Liver (tissue), 9 donors: Measurements from ENCODE around the gene RPS23. TPM values are rescaled to one million over a fixed set of nuclear protein-coding genes. Genes with fewer than 3 reads are reported as not detected.

ENCODE experiments used
- DNase-seq: peaks from one replicate; pipeline ENCODE4 v3.0.0-alpha.2; 2017; ENCODE audit warnings: low spot score
- H3K27ac ChIP-seq, 2 donors: one replicate each; pipeline ENCODE4 v1.7.0; 2013; ENCODE audit warnings: inconsistent platforms in 2 of 2, low read length in 2 of 2, control low read depth in 1 of 2, low read depth in 1 of 2, mild to moderate bottlenecking in 1 of 2
- H3K27me3 ChIP-seq, 4 donors: one replicate each; pipeline versions ENCODE4 v1.6.1 to v1.7.0; 2013; ENCODE audit warnings: low read length in 3 of 4, inconsistent platforms in 1 of 4, mild to moderate bottlenecking in 1 of 4, moderate library complexity in 1 of 4; ENCODE audit not compliant: control insufficient read depth in 4 of 4, insufficient read depth in 4 of 4
- H3K36me3 ChIP-seq, 4 donors: one replicate each; pipeline versions ENCODE4 v1.6.1 to v1.7.0; 2013; ENCODE audit warnings: low read length in 3 of 4, mild to moderate bottlenecking in 3 of 4, low read depth in 1 of 4, moderate library complexity in 1 of 4; ENCODE audit not compliant: control insufficient read depth in 4 of 4, insufficient read depth in 3 of 4
- H3K4me1 ChIP-seq, 4 donors: one replicate each; pipeline versions ENCODE4 v1.6.1 to v1.7.0; 2013; ENCODE audit warnings: low read length in 3 of 4, mild to moderate bottlenecking in 3 of 4, moderate library complexity in 1 of 4; ENCODE audit not compliant: control insufficient read depth in 4 of 4, insufficient read depth in 4 of 4
- H3K4me3 ChIP-seq, 3 donors: one replicate each; pipeline versions ENCODE4 v1.6.1 to v1.7.0; 2013; ENCODE audit warnings: low read length in 3 of 3, control low read depth in 1 of 3, low read depth in 1 of 3, mild to moderate bottlenecking in 1 of 3
- H3K9ac ChIP-seq, 2 donors: one replicate each; pipeline ENCODE4 v1.7.0; 2013; ENCODE audit warnings: low read length in 2 of 2, mild to moderate bottlenecking in 2 of 2, moderate library complexity in 2 of 2, control low read depth in 1 of 2, low read depth in 1 of 2
- H3K9me3 ChIP-seq, 4 donors: one replicate each; pipeline versions ENCODE4 v1.6.1 to v1.7.0; 2013; ENCODE audit warnings: low read length in 3 of 4; ENCODE audit not compliant: control insufficient read depth in 4 of 4
- FOXA1 ChIP-seq: IDR thresholded peaks from 2 replicates; pipeline ENCODE4 v1.6.1; 2016; ENCODE audit warnings: antibody characterized with exemption
- FOXA2 ChIP-seq: IDR thresholded peaks from 2 replicates; pipeline ENCODE4 v1.6.1; 2016; ENCODE audit warnings: antibody characterized with exemption
- GABPA ChIP-seq, 2 donors: IDR thresholded peaks in 1 of 2; conservative IDR thresholded peaks in 1 of 2; 2 replicates each; pipeline ENCODE4 v1.6.1; 2016; ENCODE audit warnings: antibody characterized with exemption in 2 of 2, mild to moderate bottlenecking in 1 of 2, moderate library complexity in 1 of 2
- HNF4A ChIP-seq, 2 donors: conservative IDR thresholded peaks; 2 replicates each; pipeline ENCODE4 v1.6.1; 2016; ENCODE audit warnings: antibody characterized with exemption in 2 of 2, mild to moderate bottlenecking in 2 of 2
- HNF4G ChIP-seq: IDR thresholded peaks from 2 replicates; pipeline ENCODE4 v1.6.1; 2016; ENCODE audit warnings: antibody characterized with exemption
- JUND ChIP-seq, 2 donors: IDR thresholded peaks; 2 replicates each; pipeline ENCODE4 v1.6.1; 2016; ENCODE audit warnings: antibody characterized with exemption in 2 of 2
- NR2F2 ChIP-seq: IDR thresholded peaks from 2 replicates; pipeline ENCODE4 v1.6.1; 2016; ENCODE audit warnings: antibody characterized with exemption
- SP1 ChIP-seq: IDR thresholded peaks from 2 replicates; pipeline ENCODE4 v1.6.1; 2018; ENCODE audit warnings: antibody characterized with exemption, mild to moderate bottlenecking
- YY1 ChIP-seq: IDR thresholded peaks from 2 replicates; pipeline ENCODE4 v1.6.1; 2016; ENCODE audit warnings: antibody characterized with exemption, mild to moderate bottlenecking
- WGBS: extraction: QIAGEN DNeasy Blood & Tissue Kit; methylation state at CpG from one replicate; pipeline ENCODE4 v1.1.7; 2013; 5-methylcytosine and 5-hydroxymethylcytosine counted together
- polyA plus RNA-seq, 2 donors: library from polyadenylated mRNA; stranded (reverse) in 1 of 2; unstranded in 1 of 2; fragments of 200-250 nt in 1 of 2; fragments of >200 nt in 1 of 2; fragmentation: Nextera tagmentation in 1 of 2; extraction: Ambion mirVana in 1 of 2; gene quantifications; one replicate each; pipeline versions ENCODE4 v1.2.1 to v1.2.3, GENCODE V29; 2013 to 2015
- total RNA-seq, 2 donors: library from RNA; depleted of rRNA; stranded (reverse); fragments of >200 nt; gene quantifications; one replicate each; pipeline ENCODE4 v1.2.3, GENCODE V29; 2014
- TF ChIP-seq, protein P1 (sequence below): IDR thresholded peaks from 2 replicates; pipeline ENCODE4 v1.6.1; 2016; ENCODE audit warnings: antibody characterized with exemption
- TF ChIP-seq, protein P2 (sequence below): fragments of 150-350 bp; IDR thresholded peaks from 2 replicates; pipeline ENCODE4 v1.5.1; 2017; ENCODE audit warnings: improper control_type of control experiment, low read depth, low read length; ENCODE audit not compliant: missing input control
- TF ChIP-seq, protein P3 (sequence below): IDR thresholded peaks from 2 replicates; pipeline ENCODE4 v1.6.1; 2016; ENCODE audit warnings: antibody characterized with exemption
- TF ChIP-seq, protein P4 (sequence below): IDR thresholded peaks from 2 replicates; pipeline ENCODE4 v1.6.1; 2016; ENCODE audit warnings: antibody characterized with exemption, mild to moderate bottlenecking
- donor health status: healthy.
- donor health status: healthy.
- donor health status: healthy.
- donor health status: healthy.
- donor health status: healthy.

RPS23 gene
- total and polyA plus RNA-seq, 4 donors = 447 to 1,610 (median 618) TPM

DNA sequence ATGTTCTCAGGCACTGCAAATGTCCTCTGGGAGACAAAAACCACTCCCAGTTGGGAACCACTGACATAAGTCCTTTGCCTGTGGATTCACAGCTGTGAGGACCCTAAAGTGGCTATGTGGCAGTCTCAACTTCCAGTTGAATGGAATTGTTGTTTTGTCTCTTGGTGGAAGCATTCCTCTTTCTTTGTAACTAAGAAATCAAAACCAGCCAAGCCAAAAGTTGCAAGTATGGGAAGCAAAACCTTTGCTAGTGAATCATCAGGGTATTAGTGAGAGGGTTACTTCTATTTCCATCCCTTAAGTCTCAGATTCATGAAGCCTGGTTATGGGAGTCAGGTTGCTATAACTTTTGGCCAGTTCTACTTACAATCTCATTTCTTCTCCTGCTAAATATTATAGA lies 49.8 kb upstream of the RPS23 start:
- no peaks in the 10 kb centered on the region for H3K36me3 ChIP-seq
- no peak overlapping the region for H3K9ac ChIP-seq
- H3K4me3 ChIP-seq = no peak overlapping the region
- DNase-seq = no peak
- no peak overlapping the region for H3K27ac ChIP-seq
- H3K4me1 ChIP-seq = no peaks in the 10 kb centered on the region
- no peaks in the 10 kb centered on the region for H3K27me3 ChIP-seq
- TF ChIP-seq, protein P1, sequence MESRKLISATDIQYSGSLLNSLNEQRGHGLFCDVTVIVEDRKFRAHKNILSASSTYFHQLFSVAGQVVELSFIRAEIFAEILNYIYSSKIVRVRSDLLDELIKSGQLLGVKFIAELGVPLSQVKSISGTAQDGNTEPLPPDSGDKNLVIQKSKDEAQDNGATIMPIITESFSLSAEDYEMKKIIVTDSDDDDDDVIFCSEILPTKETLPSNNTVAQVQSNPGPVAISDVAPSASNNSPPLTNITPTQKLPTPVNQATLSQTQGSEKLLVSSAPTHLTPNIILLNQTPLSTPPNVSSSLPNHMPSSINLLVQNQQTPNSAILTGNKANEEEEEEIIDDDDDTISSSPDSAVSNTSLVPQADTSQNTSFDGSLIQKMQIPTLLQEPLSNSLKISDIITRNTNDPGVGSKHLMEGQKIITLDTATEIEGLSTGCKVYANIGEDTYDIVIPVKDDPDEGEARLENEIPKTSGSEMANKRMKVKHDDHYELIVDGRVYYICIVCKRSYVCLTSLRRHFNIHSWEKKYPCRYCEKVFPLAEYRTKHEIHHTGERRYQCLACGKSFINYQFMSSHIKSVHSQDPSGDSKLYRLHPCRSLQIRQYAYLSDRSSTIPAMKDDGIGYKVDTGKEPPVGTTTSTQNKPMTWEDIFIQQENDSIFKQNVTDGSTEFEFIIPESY = no peak
- TF ChIP-seq HNF4A (conservative IDR thresholded peaks at IDR 0.05) = no peak
- TF ChIP-seq NR2F2 = no peak
- TF ChIP-seq, protein P2, sequence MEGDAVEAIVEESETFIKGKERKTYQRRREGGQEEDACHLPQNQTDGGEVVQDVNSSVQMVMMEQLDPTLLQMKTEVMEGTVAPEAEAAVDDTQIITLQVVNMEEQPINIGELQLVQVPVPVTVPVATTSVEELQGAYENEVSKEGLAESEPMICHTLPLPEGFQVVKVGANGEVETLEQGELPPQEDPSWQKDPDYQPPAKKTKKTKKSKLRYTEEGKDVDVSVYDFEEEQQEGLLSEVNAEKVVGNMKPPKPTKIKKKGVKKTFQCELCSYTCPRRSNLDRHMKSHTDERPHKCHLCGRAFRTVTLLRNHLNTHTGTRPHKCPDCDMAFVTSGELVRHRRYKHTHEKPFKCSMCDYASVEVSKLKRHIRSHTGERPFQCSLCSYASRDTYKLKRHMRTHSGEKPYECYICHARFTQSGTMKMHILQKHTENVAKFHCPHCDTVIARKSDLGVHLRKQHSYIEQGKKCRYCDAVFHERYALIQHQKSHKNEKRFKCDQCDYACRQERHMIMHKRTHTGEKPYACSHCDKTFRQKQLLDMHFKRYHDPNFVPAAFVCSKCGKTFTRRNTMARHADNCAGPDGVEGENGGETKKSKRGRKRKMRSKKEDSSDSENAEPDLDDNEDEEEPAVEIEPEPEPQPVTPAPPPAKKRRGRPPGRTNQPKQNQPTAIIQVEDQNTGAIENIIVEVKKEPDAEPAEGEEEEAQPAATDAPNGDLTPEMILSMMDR = no peak
- TF ChIP-seq FOXA1 = no peak
- TF ChIP-seq JUND (IDR thresholded peaks at IDR 0.05) = no peak
- TF ChIP-seq SP1 = no peak
- TF ChIP-seq, protein P3, sequence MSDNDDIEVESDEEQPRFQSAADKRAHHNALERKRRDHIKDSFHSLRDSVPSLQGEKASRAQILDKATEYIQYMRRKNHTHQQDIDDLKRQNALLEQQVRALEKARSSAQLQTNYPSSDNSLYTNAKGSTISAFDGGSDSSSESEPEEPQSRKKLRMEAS = no peak
- no peak for TF ChIP-seq GABPA (IDR thresholded peaks at IDR 0.05 in 1 of 2, conservative IDR thresholded peaks at IDR 0.05 in 1 of 2)
- TF ChIP-seq, protein P4, sequence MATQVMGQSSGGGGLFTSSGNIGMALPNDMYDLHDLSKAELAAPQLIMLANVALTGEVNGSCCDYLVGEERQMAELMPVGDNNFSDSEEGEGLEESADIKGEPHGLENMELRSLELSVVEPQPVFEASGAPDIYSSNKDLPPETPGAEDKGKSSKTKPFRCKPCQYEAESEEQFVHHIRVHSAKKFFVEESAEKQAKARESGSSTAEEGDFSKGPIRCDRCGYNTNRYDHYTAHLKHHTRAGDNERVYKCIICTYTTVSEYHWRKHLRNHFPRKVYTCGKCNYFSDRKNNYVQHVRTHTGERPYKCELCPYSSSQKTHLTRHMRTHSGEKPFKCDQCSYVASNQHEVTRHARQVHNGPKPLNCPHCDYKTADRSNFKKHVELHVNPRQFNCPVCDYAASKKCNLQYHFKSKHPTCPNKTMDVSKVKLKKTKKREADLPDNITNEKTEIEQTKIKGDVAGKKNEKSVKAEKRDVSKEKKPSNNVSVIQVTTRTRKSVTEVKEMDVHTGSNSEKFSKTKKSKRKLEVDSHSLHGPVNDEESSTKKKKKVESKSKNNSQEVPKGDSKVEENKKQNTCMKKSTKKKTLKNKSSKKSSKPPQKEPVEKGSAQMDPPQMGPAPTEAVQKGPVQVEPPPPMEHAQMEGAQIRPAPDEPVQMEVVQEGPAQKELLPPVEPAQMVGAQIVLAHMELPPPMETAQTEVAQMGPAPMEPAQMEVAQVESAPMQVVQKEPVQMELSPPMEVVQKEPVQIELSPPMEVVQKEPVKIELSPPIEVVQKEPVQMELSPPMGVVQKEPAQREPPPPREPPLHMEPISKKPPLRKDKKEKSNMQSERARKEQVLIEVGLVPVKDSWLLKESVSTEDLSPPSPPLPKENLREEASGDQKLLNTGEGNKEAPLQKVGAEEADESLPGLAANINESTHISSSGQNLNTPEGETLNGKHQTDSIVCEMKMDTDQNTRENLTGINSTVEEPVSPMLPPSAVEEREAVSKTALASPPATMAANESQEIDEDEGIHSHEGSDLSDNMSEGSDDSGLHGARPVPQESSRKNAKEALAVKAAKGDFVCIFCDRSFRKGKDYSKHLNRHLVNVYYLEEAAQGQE = no peak
- TF ChIP-seq FOXA2 = no peak
- TF ChIP-seq YY1 = no peak
- TF ChIP-seq HNF4G = no peak
- H3K9me3 ChIP-seq = no peaks in the 10 kb centered on the region

DNA sequence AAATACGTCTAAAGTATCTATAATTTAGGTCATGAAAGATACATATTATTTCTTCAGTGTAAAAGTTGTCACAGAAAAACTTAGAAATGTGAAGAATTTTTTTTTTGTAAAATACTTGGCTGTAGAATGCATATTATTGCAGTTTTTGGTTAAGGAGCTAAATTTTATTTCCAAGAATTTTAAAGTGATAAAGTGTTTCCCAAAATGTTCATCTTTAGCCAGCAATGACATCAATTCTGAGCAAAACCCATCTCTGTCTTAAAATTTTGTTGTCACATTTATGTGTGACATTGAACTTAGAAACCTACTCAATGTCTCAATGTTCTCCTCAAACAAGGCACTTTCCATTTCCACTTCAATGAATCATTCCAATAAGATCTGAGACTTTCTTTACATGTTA lies 47.8 kb upstream of the RPS23 start:
- TF ChIP-seq YY1 = no peak
- TF ChIP-seq, protein P4 = no peak
- 71% methylated on average over 1 of the region's 1 CpG for WGBS
- no peak overlapping the region for H3K27ac ChIP-seq
- H3K4me1 ChIP-seq = no peaks in the 10 kb centered on the region
- no peaks in the 10 kb centered on the region for H3K9me3 ChIP-seq
- H3K4me3 ChIP-seq = no peak overlapping the region
- no peaks in the 10 kb centered on the region for H3K27me3 ChIP-seq
- no peaks in the 10 kb centered on the region for H3K36me3 ChIP-seq
- no peak for DNase-seq
- H3K9ac ChIP-seq = no peak overlapping the region
